Subcutaneous abdominal adipose tissue (tissue), 5 donors: Measurements from ENCODE around the gene FBXW4.
A peak's percentile ranks its signal among the peaks of the same experiment; 100 is the strongest.

Experiments
- H3K27ac ChIP-seq: one replicate; pipeline ENCODE4 v1.7.0; 2013; ENCODE audit warnings: low read depth, mild to moderate bottlenecking, inconsistent platforms, low read length, moderate library complexity
- H3K27me3 ChIP-seq, 5 donors: one replicate each; pipeline ENCODE4 v1.7.0; 2013; ENCODE audit warnings: low read length in 5 of 5, inconsistent platforms in 1 of 5; ENCODE audit not compliant: control insufficient read depth in 5 of 5, insufficient read depth in 4 of 5
- H3K36me3 ChIP-seq, 5 donors: one replicate each; pipeline ENCODE4 v1.7.0; 2013; ENCODE audit warnings: low read length in 5 of 5; ENCODE audit not compliant: control insufficient read depth in 5 of 5, insufficient read depth in 5 of 5
- H3K4me1 ChIP-seq, 5 donors: one replicate each; pipeline ENCODE4 v1.7.0; 2013; ENCODE audit warnings: low read length in 5 of 5, mild to moderate bottlenecking in 3 of 5, moderate library complexity in 1 of 5; ENCODE audit not compliant: control insufficient read depth in 5 of 5, insufficient read depth in 5 of 5
- H3K4me3 ChIP-seq, 5 donors: one replicate each; pipeline ENCODE4 v1.7.0; 2013; ENCODE audit warnings: low read length in 5 of 5, low read depth in 1 of 5
- H3K9ac ChIP-seq, 5 donors: one replicate each; pipeline ENCODE4 v1.7.0; 2013; ENCODE audit warnings: low read length in 5 of 5, mild to moderate bottlenecking in 4 of 5, moderate library complexity in 3 of 5
- H3K9me3 ChIP-seq, 5 donors: one replicate each; pipeline ENCODE4 v1.7.0; 2013; ENCODE audit warnings: low read length in 5 of 5; ENCODE audit not compliant: control insufficient read depth in 5 of 5
- donor health status: healthy.
- donor health status: healthy.
- donor health status: healthy.
- donor health status: healthy.
- donor health status: healthy.

FBXW4 gene

DNA sequence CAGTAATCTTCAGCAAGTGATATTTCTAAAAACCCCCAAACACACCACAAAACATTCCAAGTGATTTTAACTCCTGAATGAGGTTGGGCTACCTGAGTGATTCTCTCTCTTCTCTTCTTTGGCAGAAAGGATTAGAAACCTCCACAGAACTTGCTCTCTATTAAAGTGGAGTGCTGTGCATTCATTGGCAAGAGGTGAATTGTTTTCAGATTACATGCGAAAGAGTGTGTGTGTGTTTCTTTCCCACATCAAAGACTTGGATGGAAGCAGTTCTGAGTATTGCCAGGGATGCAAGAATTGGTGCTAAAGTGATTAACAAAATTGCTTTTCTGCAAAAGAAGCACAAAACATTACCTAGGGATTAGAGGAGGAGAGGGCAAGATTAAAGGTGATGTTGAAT, 13.1 kb upstream of the FBXW4 start:
- peaks cover 0 to 11% (median 0%) of the 10 kb centered on the region in 5 donors for H3K27me3 ChIP-seq

DNA sequence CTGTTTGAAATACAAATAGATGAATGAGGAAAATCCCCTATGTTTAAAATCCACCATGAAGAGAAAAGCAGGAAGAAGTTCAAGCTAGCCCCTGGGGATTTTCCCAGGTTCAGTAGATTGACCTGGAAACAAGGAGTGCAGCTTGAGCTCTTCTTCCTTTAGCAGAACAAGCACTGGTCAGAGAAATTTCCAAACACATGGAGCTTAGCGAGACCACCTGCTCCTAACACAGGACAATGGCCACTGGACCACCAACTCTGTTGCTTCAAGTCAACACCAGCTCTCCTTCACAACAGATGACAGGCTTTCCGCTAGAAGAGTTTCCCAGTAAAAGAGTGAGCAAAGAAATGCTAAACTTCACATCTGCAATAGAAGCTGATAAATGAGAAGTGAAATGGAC, 9.4 kb upstream of the FBXW4 start:
- Histone ChIP-seq H3K9me3 (no peaks in the 10 kb centered on the region), H3K4me3 (no peak overlapping the region), H3K36me3 (peaks cover 0 to 2% (median 0%) of the 10 kb centered on the region in 5 donors), H3K9ac (no peak overlapping the region), H3K27ac (no peak overlapping the region), H3K27me3 (peaks cover 0 to 4% (median 0%) of the 10 kb centered on the region in 5 donors), H3K4me1 (no peaks in the 10 kb centered on the region)

More for the DNA sequence above, 13.1 kb upstream of the FBXW4 start:
- Histone ChIP-seq H3K27ac (no peak overlapping the region), H3K36me3 (no peaks in the 10 kb centered on the region), H3K9ac (no peak overlapping the region), H3K4me1 (peaks cover 0 to 4% (median 0%) of the 10 kb centered on the region in 5 donors), H3K9me3 (no peaks in the 10 kb centered on the region), H3K4me3 (no peak overlapping the region)

DNA sequence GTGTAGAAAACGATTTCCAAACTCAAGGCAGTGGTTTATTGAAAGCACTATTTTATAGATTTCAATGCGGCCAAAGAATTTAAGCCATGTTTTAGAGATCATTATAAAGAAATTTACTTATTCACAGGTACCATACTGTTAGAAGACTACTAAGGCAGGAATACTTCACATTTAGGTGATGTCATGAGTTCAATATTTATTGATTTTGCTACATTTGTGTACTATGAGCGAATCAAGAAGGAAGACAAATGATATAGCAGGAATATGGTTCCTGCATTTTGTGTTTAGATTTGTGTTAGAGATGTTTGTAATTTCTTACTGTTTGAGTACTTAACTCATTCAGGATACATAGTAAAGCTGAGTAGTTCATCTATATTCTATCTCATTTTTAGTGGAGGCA, 1.7 kb upstream of the FBXW4 start:
- H3K9ac ChIP-seq: no peak overlapping the region

DNA sequence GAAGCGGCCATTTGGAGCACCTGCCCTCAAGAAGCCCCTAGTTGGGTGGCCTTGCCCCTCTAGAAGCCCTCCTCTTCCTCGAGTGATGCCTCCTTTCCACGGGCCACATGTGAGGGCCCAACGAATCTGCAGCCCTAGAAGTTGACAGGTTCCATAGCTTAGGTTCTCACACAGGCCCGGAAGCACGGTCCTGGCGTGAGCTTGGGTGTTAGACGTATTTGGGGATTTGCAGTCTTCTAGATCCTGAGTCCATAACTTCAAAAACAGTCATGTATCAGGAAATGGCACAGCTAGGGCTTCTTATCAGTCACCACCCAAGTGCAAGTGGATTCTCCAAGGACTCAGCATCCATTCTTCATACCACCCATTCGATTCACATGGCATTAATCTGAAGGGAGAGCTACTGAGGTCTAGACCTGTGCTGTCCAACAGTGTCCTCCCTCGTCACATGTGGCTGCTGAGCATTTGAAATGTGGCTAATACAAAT, 477 bp upstream of the FBXW4 start:
- Histone ChIP-seq H3K36me3 (peaks cover 0 to 2% (median 0%) of the 10 kb centered on the region in 5 donors), H3K27ac (peak overlapping the region; percentile 96), H3K4me3 (peak overlapping the region; percentile 59 to 98 (median 86)), H3K9me3 (no peaks in the 10 kb centered on the region), H3K9ac (peak overlapping the region in 4 of 5 donors; percentile 48 to 97 (median 77)), H3K4me1 (peaks cover 1 to 33% (median 22%) of the 10 kb centered on the region in 5 donors), H3K27me3 (no peaks in the 10 kb centered on the region)

More for the DNA sequence above, 1.7 kb upstream of the FBXW4 start:
- H3K4me1 ChIP-seq: peaks cover 1 to 26% (median 20%) of the 10 kb centered on the region in 5 donors
- H3K27ac ChIP-seq: no peak overlapping the region
- H3K27me3 ChIP-seq: no peaks in the 10 kb centered on the region
- H3K36me3 ChIP-seq: peaks cover 0 to 2% (median 0%) of the 10 kb centered on the region in 5 donors
- H3K9me3 ChIP-seq: no peaks in the 10 kb centered on the region
- H3K4me3 ChIP-seq: no peak overlapping the region

DNA sequence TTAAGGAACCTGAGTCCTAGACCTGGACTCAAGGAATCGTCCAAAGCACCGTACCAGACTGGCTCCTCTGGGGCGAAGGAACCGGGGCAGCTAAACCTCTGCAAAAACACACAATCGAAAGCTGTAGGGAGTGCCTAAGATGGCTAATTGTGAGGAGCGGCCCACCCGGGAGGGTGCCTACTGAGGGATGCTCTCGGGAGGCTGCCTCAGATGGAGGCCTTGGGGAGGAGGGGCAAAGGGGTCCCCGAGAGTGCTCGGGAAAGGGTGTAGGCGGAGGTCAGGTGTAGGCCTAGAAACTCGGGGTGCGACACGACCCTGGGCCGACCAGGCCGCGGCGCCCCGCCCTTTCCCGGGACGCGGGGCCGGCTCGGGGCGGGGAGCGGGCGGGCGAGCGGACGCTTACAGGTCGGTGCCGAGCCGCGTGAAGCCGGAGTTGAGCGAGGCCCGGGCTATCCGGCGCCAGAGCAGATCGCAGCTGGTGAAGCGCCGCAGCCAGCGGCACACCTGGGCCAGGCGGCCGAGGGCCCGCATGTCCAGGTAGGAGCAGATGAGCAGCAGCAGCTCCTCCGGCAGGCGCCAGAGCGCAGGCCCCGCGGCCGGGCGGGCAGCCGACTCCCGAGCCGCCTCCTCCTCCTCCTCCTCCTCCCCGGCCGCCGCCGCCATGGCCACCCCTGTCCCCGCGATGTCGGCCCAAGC, 844 bp downstream of the FBXW4 start:
- Histone ChIP-seq H3K27ac (peak overlapping the region; percentile 96), H3K36me3 (no peaks in the 10 kb centered on the region), H3K27me3 (no peaks in the 10 kb centered on the region), H3K9me3 (no peaks in the 10 kb centered on the region), H3K4me1 (peaks cover 1 to 38% (median 22%) of the 10 kb centered on the region in 5 donors), H3K4me3 (peak overlapping the region; percentile 84 to 98 (median 89)), H3K9ac (peak overlapping the region; percentile 89 to 99 (median 97))

DNA sequence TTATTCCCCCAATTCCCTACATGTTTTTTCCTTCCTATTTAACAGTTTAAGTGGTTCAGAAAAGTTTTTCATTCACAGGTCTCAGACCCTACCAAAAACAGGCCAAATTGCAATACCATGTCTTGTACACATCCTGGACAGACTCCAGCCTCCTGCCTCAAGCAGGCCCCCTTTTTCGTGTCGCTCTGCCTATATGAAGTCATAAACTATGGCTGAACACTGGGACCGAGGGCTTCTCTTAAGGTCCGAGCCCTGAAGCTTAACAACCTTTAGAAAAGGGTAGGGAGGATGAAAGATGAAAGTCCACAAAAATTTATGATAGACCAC, 1.4 kb downstream of the FBXW4 start:
- Histone ChIP-seq H3K4me3 (peak overlapping the region; percentile 84 to 98 (median 89)), H3K9me3 (no peaks in the 10 kb centered on the region), H3K27ac (peak overlapping the region; percentile 96), H3K27me3 (no peaks in the 10 kb centered on the region), H3K9ac (peak overlapping the region; percentile 89 to 99 (median 97)), H3K36me3 (no peaks in the 10 kb centered on the region), H3K4me1 (peaks cover 1 to 38% (median 22%) of the 10 kb centered on the region in 5 donors)

DNA sequence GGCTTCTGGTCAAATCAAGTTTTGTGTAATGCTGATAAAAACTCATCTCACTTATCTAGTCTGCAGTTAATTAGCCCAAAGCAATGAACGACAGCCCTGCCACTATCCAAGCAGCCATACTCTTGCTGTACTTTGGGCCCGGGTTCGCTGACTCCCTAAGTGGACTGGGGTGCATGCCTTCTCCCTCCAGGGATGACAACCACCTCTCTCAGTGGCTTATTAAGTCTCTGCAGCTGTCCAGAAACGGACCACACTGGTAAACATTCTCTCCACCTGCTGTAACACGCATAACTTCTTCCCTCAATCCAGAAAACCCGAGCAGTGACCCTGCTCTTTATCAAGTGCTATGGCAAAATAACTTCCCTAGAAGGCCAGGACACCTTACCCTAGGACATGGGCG, 3.9 kb downstream of the FBXW4 start:
- H3K4me3 ChIP-seq: no peak overlapping the region
- H3K36me3 ChIP-seq: peaks cover 0 to under 1% (median 0%) of the 10 kb centered on the region in 5 donors
- no peak overlapping the region for H3K27ac ChIP-seq

DNA sequence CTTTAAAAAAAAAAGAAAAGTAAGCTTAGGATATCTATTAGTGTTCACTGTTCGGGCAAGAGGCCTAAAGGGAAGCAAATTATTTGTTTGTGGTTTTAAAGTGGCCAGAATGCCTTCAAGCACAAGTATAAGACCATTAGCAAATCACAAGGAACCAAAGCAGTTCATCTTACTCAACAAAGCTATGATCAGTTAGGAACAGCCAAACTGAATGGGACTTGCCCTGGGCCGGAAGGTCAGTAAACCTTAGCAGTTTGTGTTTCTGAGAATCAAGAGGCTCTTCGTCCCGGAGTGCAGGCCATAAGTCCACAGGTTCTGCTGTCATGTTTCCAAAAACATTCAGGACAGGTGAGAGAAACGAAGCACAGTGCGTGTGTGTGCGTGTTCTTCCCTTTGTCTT, 4.5 kb downstream of the FBXW4 start:
- Histone ChIP-seq H3K4me1 (peaks cover 1 to 38% (median 23%) of the 10 kb centered on the region in 5 donors), H3K36me3 (peaks cover 0 to 4% (median 0%) of the 10 kb centered on the region in 5 donors), H3K4me3 (no peak overlapping the region), H3K9ac (peak overlapping the region in 3 of 5 donors; percentile 7 to 57 (median 9)), H3K27ac (no peak overlapping the region), H3K9me3 (no peaks in the 10 kb centered on the region), H3K27me3 (no peaks in the 10 kb centered on the region)

More for the DNA sequence above, 3.9 kb downstream of the FBXW4 start:
- Histone ChIP-seq H3K9me3 (no peaks in the 10 kb centered on the region), H3K4me1 (peaks cover 1 to 38% (median 25%) of the 10 kb centered on the region in 5 donors), H3K9ac (peak overlapping the region in 1 of 5 donors; percentile 4), H3K27me3 (no peaks in the 10 kb centered on the region)

DNA sequence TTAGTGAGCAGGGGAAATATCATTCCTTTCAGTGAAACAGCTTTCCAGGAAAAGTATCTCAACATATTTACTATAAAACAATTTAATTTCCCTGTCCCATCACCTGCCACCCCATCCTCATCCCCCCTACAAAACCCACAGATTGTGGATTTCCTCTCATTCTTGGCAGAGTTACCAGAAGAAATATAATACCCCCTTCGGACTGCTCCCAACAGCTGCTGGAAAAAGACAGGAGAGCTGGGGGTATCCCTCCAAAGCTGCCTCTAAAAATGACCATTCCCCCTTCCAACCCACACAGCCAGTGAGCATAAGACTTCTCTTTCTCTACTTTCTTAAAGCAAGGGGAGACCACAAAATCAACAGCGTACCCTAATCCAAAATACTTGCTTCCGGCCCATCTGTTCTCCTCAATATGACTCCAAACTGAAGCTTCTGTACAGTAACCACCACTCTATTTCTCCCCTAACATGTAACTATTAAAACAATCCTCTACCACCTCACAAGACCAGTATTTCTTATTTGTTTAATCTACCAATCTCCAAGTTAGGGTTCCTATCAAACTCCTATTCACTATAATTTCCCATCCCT, 7.8 kb downstream of the FBXW4 start:
- Histone ChIP-seq H3K4me1 (peaks cover 0 to 25% (median 14%) of the 10 kb centered on the region in 5 donors), H3K27ac (no peak overlapping the region), H3K36me3 (peaks cover 0 to 4% (median 0%) of the 10 kb centered on the region in 5 donors), H3K9me3 (no peaks in the 10 kb centered on the region), H3K9ac (no peak overlapping the region), H3K4me3 (no peak overlapping the region), H3K27me3 (no peaks in the 10 kb centered on the region)
